Measurements from ENCODE around the gene SYK. TPM values are rescaled to one million over a fixed set of nuclear protein-coding genes. Genes with fewer than 3 reads are reported as not detected.

SYK gene
- total RNA-seq, 1 donor from 2014 or later = 15.0 TPM

GRCh38 chr9:90808398-90808797, 6.8 kb downstream of the SYK start:
- no peak for DNase-seq (ENCODE audit: low read depth)
- Histone ChIP-seq H3K4me3 (ENCODE audit: low read depth, low read length) (no peak overlapping the region), H3K27me3 (ENCODE audit: control insufficient read depth, insufficient read depth, low read length) (no peaks in the 10 kb centered on the region), H3K36me3 (ENCODE audit: control insufficient read depth, insufficient read depth, low read length) (no peaks in the 10 kb centered on the region)
- TF ChIP-seq CTCF (IDR thresholded peaks at IDR 0.05; ENCODE audit: insufficient read depth, low read length, poor library complexity, severe bottlenecking) = no peak

- Histone ChIP-seq H3K36me3 (ENCODE audit: control insufficient read depth, insufficient read depth, low read length) (no peaks in the 10 kb centered on the region), H3K4me3 (ENCODE audit: low read depth, low read length) (no peak overlapping the region), H3K27me3 (ENCODE audit: control insufficient read depth, insufficient read depth, low read length) (no peaks in the 10 kb centered on the region)
- no peak for TF ChIP-seq CTCF (IDR thresholded peaks at IDR 0.05; ENCODE audit: insufficient read depth, low read length, poor library complexity, severe bottlenecking)
- DNase-seq (ENCODE audit: low read depth) = no peak
Measured at GRCh38 chr9:90808890-90809685, 7.5 kb downstream of the SYK start.

- no peaks in the 10 kb centered on the region for H3K27me3 ChIP-seq (ENCODE audit: control insufficient read depth, insufficient read depth, low read length)
- TF ChIP-seq CTCF (IDR thresholded peaks at IDR 0.05; ENCODE audit: insufficient read depth, low read length, poor library complexity, severe bottlenecking) = no peak
- no peaks in the 10 kb centered on the region for H3K36me3 ChIP-seq (ENCODE audit: control insufficient read depth, insufficient read depth, low read length)
- no peak overlapping the region for H3K4me3 ChIP-seq (ENCODE audit: low read depth, low read length)
- no peak for DNase-seq (ENCODE audit: low read depth)
Measured at GRCh38 chr9:90810691-90811090, 9.1 kb downstream of the SYK start.

- TF ChIP-seq CTCF (IDR thresholded peaks at IDR 0.05; ENCODE audit: insufficient read depth, low read length, poor library complexity, severe bottlenecking) = no peak
- H3K4me3 ChIP-seq (ENCODE audit: low read depth, low read length) = no peak overlapping the region
- DNase-seq (ENCODE audit: low read depth) = no peak
- no peaks in the 10 kb centered on the region for H3K27me3 ChIP-seq (ENCODE audit: control insufficient read depth, insufficient read depth, low read length)
- H3K36me3 ChIP-seq (ENCODE audit: control insufficient read depth, insufficient read depth, low read length) = no peaks in the 10 kb centered on the region
Measured at GRCh38 chr9:90813046-90813445, 11.4 kb downstream of the SYK start.

GRCh38 chr9:90813523-90813922, 11.9 kb downstream of the SYK start:
- no peak for TF ChIP-seq CTCF (IDR thresholded peaks at IDR 0.05; ENCODE audit: insufficient read depth, low read length, poor library complexity, severe bottlenecking)
- no peaks in the 10 kb centered on the region for H3K36me3 ChIP-seq (ENCODE audit: control insufficient read depth, insufficient read depth, low read length)
- H3K27me3 ChIP-seq (ENCODE audit: control insufficient read depth, insufficient read depth, low read length) = no peaks in the 10 kb centered on the region
- DNase-seq (ENCODE audit: low read depth) = no peak
- H3K4me3 ChIP-seq (ENCODE audit: low read depth, low read length) = no peak overlapping the region

- Histone ChIP-seq H3K27me3 (ENCODE audit: control insufficient read depth, insufficient read depth, low read length) (no peaks in the 10 kb centered on the region), H3K4me3 (ENCODE audit: low read depth, low read length) (no peak overlapping the region), H3K36me3 (ENCODE audit: control insufficient read depth, insufficient read depth, low read length) (no peaks in the 10 kb centered on the region)
- DNase-seq (ENCODE audit: low read depth) = no peak
- no peak for TF ChIP-seq CTCF (IDR thresholded peaks at IDR 0.05; ENCODE audit: insufficient read depth, low read length, poor library complexity, severe bottlenecking)
Measured at GRCh38 chr9:90814355-90814754, 12.7 kb downstream of the SYK start.

Data from kidney epithelial cell (primary cell).